Glomerular endothelial cell (primary cell): ENCODE data around the gene GPD2. TPM values are rescaled to one million over a fixed set of nuclear protein-coding genes. Genes with fewer than 3 reads are reported as not detected.
"Not testable (repeated sequence)": the region's sequence is repeated elsewhere in the genome, so short reads cannot be mapped to it uniquely, and the experiment has no call there.

Source experiments
- DNase-seq: peaks from one replicate; pipeline ENCODE4 v3.0.0-alpha.2; 2011; ENCODE audit warnings: low read depth, low spot score; ENCODE audit errors: extremely low read depth
- total RNA-seq: library from RNA; depleted of rRNA; stranded (reverse); fragments of >200 nt; gene quantifications from 2 replicates; pipeline ENCODE4 v1.2.3, GENCODE V29; 2015

Gene GPD2
- total RNA-seq, 1 donor from 2014 or later = 19.7 TPM

- no peak for DNase-seq
These were observed 144.3 kb downstream of the GPD2 start for GRCh38 chr2:156580501-156580900.

- DNase-seq = no peak
These were observed 145.1 kb downstream of the GPD2 start for GRCh38 chr2:156581280-156581679.

- DNase-seq = no peak
These were observed 149.3 kb downstream of the GPD2 start for GRCh38 chr2:156585457-156585856.

GRCh38 chr2:156586621-156587020, 150.4 kb downstream of the GPD2 start:
- DNase-seq = no peak

- peak; percentile 36 for DNase-seq
These were observed 153.4 kb downstream of the GPD2 start for GRCh38 chr2:156589381-156590079.

- DNase-seq = no peak
These were observed 154.0 kb downstream of the GPD2 start for GRCh38 chr2:156590085-156590739.

GRCh38 chr2:156592809-156593593, 156.8 kb downstream of the GPD2 start:
- DNase-seq = no peak

GRCh38 chr2:156593594-156593921, 157.4 kb downstream of the GPD2 start:
- no peak for DNase-seq

GRCh38 chr2:156598563-156598962, 162.4 kb downstream of the GPD2 start:
- no peak for DNase-seq

GRCh38 chr2:156600196-156600595, 164.0 kb downstream of the GPD2 start:
- no peak for DNase-seq

- DNase-seq = no peak
These were observed 165.8 kb downstream of the GPD2 start for GRCh38 chr2:156601855-156602551.

GRCh38 chr2:156602552-156602933, 166.4 kb downstream of the GPD2 start:
- no peak for DNase-seq

GRCh38 chr2:156615836-156616322, 179.7 kb downstream of the GPD2 start:
- DNase-seq = no peak

- not testable (repeated sequence) for DNase-seq
These were observed 181.9 kb downstream of the GPD2 start for GRCh38 chr2:156618071-156618470.

GRCh38 chr2:156619021-156619539, 182.9 kb downstream of the GPD2 start:
- DNase-seq = no peak

- no peak for DNase-seq
These were observed 186.3 kb downstream of the GPD2 start for GRCh38 chr2:156622491-156622890.

GRCh38 chr2:156625360-156626170, 189.4 kb downstream of the GPD2 start:
- no peak for DNase-seq

GRCh38 chr2:156626931-156627330, 190.8 kb downstream of the GPD2 start:
- no peak for DNase-seq

GRCh38 chr2:156630579-156631337, 194.6 kb downstream of the GPD2 start:
- DNase-seq = no peak
